BJ (cell line): ENCODE results near the gene BCAS3. TPM values are rescaled to one million over a fixed set of nuclear protein-coding genes. Genes with fewer than 3 reads are reported as not detected.
"Not testable (repeated sequence)": the region's sequence is repeated elsewhere in the genome, so short reads cannot be mapped to it uniquely, and the experiment has no call there.

Experiments
- CTCF ChIA-PET: fragments of 350-600 bp; formaldehyde crosslinking; extraction: SDS; loops from one replicate; lab custom pipeline; 2021; ENCODE audit warnings: antibody characterized with exemption, inconsistent platforms; lab: Yijun Ruan, JAX
- POLR2A ChIA-PET: fragments of 300-600 bp; sonication (Branson Sonifier 250); formaldehyde crosslinking; extraction: SDS; loops from one replicate; lab custom pipeline; 2021; ENCODE audit warnings: antibody characterized with exemption; lab: Charles Lee
- DNase-seq: peaks from one replicate; pipeline ENCODE4 v3.0.0-alpha.2; 2011; ENCODE audit warnings: low read depth
- H3K27me3 ChIP-seq: 2 replicates; pipeline ENCODE4 v1.6.0; 2011; ENCODE audit warnings: low read length; ENCODE audit not compliant: control insufficient read depth, insufficient read depth
- H3K36me3 ChIP-seq: 2 replicates; pipeline ENCODE4 v1.5.1; 2011; ENCODE audit warnings: low read length; ENCODE audit not compliant: control insufficient read depth, insufficient read depth
- H3K4me3 ChIP-seq: 2 replicates; pipeline ENCODE4 v1.5.1; 2011; ENCODE audit warnings: low read depth, mild to moderate bottlenecking, control low read depth, low read length
- CTCF ChIP-seq: IDR thresholded peaks from 2 replicates; pipeline ENCODE4 v1.5.1; 2011; ENCODE audit warnings: low read depth, mild to moderate bottlenecking, control low read depth, inconsistent platforms, low read length, moderate library complexity; ENCODE audit not compliant: insufficient read depth
- polyA plus RNA-seq: library from polyadenylated mRNA; depleted of rRNA; stranded (reverse); fragments of >200 nt; gene quantifications from 2 replicates; pipeline ENCODE4 v1.2.3, GENCODE V29; 2011

BCAS3 gene
- polyA plus RNA-seq, 1 experiment = 19.5 TPM

DNA sequence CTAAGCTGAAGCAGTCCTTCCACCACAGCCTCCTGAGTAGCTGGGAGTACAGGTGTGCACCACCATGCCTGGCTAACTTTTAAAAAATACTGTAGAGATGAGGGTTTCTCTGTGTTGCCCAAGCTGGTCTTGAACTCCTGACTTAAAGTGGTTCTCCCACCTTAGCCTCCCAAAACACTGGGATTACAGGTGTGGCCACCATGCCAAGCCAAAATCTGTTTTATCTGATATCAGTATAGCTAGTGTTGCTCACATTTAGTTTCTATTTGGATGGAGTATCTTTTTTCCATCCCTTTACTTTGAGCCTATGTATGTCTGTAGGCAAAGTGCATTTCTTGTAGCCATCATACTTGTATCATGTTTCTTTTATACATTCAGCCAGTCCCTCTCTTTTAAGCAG is 82.1 kb downstream of the BCAS3 start:
- no peaks in the 10 kb centered on the region for H3K36me3 ChIP-seq
- DNase-seq = no peak
- H3K27me3 ChIP-seq = no peaks in the 10 kb centered on the region
- TF ChIP-seq CTCF = no peak
- H3K4me3 ChIP-seq = no peak overlapping the region
- CTCF ChIA-PET = no interaction called here
- POLR2A ChIA-PET = no interaction called here

DNA sequence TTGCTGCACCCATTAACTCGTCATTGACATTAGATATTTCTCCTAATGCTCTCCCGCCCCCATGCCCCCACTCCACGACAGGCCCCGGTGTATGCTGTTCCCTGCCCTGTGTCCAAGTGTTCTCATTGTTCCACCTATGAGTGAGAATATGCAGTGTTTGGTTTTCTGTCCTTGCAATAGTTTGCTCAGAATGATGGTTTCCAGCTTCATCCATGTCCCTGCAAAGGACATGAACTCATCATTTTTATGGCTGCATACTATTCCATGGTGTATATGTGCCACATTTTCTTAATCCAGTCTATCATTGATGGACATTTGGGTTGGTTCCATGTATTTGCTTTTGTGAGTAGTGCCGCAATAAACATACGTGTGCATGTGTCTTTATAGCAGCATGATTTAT is 83.7 kb downstream of the BCAS3 start:
- CTCF ChIA-PET, H3K27me3 ChIP-seq, H3K4me3 ChIP-seq, DNase-seq, POLR2A ChIA-PET, H3K36me3 ChIP-seq: not testable (repeated sequence)

- TF ChIP-seq CTCF = no peak
These were observed 89.1 kb downstream of the BCAS3 start for GRCh38 chr17:60766778-60767190.

DNA sequence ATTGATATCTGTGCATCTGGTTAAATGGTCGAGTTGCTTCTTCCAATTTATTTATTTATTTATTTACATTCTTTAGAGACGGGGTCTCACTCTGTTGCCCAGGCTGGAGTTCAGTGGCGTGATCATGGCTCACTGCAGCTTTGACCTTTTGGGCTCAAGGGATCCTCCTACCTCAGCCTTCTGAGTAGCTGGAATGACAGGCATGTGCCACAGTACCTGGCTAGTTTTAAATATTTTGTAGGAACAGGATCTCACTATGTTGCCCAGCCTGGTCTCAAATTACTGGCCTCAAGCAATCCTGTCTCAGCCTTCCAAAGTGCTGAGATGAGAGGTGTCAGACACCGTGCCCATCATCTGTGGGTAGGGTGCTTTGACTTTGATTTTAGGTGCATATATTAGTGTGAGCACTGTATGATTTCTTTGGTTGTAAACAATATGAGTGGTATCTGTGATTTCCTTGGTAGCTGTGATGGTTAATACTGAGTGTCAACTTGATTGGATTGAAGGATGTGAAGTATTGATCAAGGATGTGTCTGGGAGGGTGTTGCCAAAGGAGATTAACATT is 90.2 kb downstream of the BCAS3 start:
- Histone ChIP-seq H3K27me3 (no peaks in the 10 kb centered on the region), H3K4me3 (no peak overlapping the region), H3K36me3 (no peaks in the 10 kb centered on the region)
- TF ChIP-seq CTCF = no peak
- ChIA-PET POLR2A (no interaction called here), CTCF (no interaction called here)
- no peak for DNase-seq

More at GRCh38 chr17:60766778-60767190, 89.1 kb downstream of the BCAS3 start:
- H3K36me3 ChIP-seq = no peaks in the 10 kb centered on the region
- POLR2A ChIA-PET = no interaction called here
- CTCF ChIA-PET = no interaction called here
- no peak overlapping the region for H3K4me3 ChIP-seq
- H3K27me3 ChIP-seq = no peaks in the 10 kb centered on the region
- no peak for DNase-seq

- POLR2A ChIA-PET = no interaction called here
- Histone ChIP-seq H3K36me3 (no peaks in the 10 kb centered on the region), H3K27me3 (no peaks in the 10 kb centered on the region), H3K4me3 (no peak overlapping the region)
- CTCF ChIA-PET = no interaction called here
- no peak for TF ChIP-seq CTCF
- no peak for DNase-seq
These were observed 91.7 kb downstream of the BCAS3 start for GRCh38 chr17:60769327-60769726.

GRCh38 chr17:60770946-60771422 is 93.3 kb downstream of the BCAS3 start:
- ChIA-PET CTCF (no interaction called here), POLR2A (no interaction called here)
- TF ChIP-seq CTCF = no peak
- no peak for DNase-seq
- Histone ChIP-seq H3K27me3 (no peaks in the 10 kb centered on the region), H3K4me3 (no peak overlapping the region), H3K36me3 (no peaks in the 10 kb centered on the region)

DNA sequence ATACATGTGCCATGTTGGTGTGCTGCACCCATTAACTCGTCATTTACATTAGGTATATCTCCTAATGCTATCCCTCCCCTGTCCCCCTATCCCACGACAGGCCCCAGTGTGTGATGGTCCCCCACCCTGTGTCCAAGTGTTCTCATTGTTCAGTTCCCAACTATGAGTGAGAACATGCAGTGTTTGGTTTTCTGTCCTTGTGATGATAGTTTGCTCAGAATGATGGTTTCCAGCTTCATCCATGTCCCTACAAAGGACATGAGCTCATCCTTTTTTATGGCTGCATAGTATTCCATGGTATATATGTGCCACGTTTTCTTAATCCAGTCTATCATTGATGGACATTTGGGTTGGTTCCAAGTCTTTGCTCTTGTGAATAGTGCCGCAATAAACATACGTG is 94.0 kb downstream of the BCAS3 start:
- DNase-seq, CTCF ChIA-PET, H3K36me3 ChIP-seq, POLR2A ChIA-PET, H3K27me3 ChIP-seq, H3K4me3 ChIP-seq: not testable (repeated sequence)
